Stimulated activated CD8-positive, alpha-beta memory T cell treated with anti-CD3 and anti-CD28 coated beads, Interleukin-12 subunit alpha, Interleukin-12 subunit beta, amount 100 ng/mL, for 1 hour (primary cell): ENCODE data around the gene PHF19.

ENCODE experiments used
- DNase-seq: peaks from one replicate; pipeline ENCODE4 v3.0.0-alpha.2; 2020; ENCODE audit warnings: low read depth

Gene PHF19

GRCh38 chr9:120891884-120892747 is 15.1 kb upstream of the PHF19 start:
- DNase-seq: no peak

GRCh38 chr9:120891245-120891883 is 14.4 kb upstream of the PHF19 start:
- DNase-seq: no peak

- DNase-seq: no peak
Observed at GRCh38 chr9:120890320-120891244, 13.6 kb upstream of the PHF19 start.

- no peak for DNase-seq
Observed at GRCh38 chr9:120889606-120890271, 12.8 kb upstream of the PHF19 start.

- DNase-seq: no peak
Observed at GRCh38 chr9:120888626-120889025, 11.6 kb upstream of the PHF19 start.

GRCh38 chr9:120886490-120886967 is 9.5 kb upstream of the PHF19 start:
- DNase-seq: no peak

- no peak for DNase-seq
Observed at GRCh38 chr9:120885958-120886357, 9.0 kb upstream of the PHF19 start.

- DNase-seq: no peak
Observed at GRCh38 chr9:120885457-120885856, 8.5 kb upstream of the PHF19 start.

- no peak for DNase-seq
Observed at GRCh38 chr9:120883608-120883996, 6.6 kb upstream of the PHF19 start.

GRCh38 chr9:120882935-120883607 is 6.1 kb upstream of the PHF19 start:
- DNase-seq: no peak

GRCh38 chr9:120879446-120879845 is 2.5 kb upstream of the PHF19 start:
- DNase-seq: no peak

- no peak for DNase-seq
Observed at GRCh38 chr9:120878188-120879130, 1.5 kb upstream of the PHF19 start.

GRCh38 chr9:120877276-120878034 is 467 bp upstream of the PHF19 start:
- DNase-seq: no peak

GRCh38 chr9:120875954-120876841 is 790 bp downstream of the PHF19 start:
- DNase-seq: peak; percentile 72

GRCh38 chr9:120875643-120875953 is 1.4 kb downstream of the PHF19 start:
- DNase-seq: no peak

- no peak for DNase-seq
Observed at GRCh38 chr9:120875195-120875565, 1.8 kb downstream of the PHF19 start.

- no peak for DNase-seq
Observed at GRCh38 chr9:120874226-120875194, 2.5 kb downstream of the PHF19 start.
